ENCODE results near the gene CD79A. TPM values are rescaled to one million over a fixed set of nuclear protein-coding genes. Genes with fewer than 3 reads are reported as not detected.

CD79A gene
- total RNA-seq, 1 donor from 2014 or later = not detected

DNA sequence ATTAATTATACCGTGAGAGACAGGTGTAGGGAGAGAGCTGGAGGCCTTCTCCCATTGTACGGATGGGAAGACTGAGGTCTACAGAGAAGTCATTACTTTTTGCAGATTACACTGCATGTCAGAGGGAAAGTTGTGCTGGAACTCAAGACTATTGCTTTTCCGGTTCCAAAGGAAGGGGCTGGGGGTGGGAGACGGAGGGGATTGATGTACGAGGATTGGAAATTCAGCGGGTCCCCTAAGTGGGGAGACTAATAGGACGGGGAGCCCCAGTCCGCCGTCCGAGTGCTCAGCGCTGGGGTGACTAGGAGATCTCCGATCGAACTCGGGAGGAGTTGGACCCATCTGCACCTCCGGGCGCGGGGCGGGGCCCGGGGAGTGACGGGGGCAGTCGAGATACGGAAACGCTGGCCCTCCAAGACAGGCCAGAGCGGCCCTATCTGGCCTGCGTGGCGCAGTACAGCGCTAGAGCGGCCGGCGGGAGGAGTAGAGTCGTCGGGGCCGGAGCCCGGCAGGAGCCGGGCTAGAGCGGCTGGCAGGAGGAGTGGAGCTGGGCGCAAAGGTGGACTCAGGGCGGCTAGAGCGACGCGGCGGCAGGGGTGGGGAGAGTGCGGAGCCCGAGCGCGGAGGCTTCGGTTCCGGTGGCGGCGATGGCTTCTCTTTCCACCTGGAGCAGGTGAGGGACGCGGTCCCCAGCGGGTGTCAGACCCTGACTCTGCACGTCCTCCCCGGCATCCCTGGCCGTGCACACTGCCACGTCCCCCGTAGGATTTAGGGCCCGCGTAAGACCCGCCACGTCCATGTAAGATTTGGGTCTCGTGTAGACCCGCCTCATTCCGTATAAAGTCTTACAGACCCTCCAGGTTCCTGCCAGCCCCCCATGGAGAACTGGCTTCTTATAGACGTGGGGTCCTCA, 7.0 kb downstream of the CD79A start:
- peak; percentile 52 for DNase-seq (ENCODE audit: low read depth)
- peak overlapping the region; percentile 98 for H3K4me3 ChIP-seq (ENCODE audit: low read depth, low read length)
- peak; percentile 9 for TF ChIP-seq CTCF (conservative IDR thresholded peaks at IDR 0.05; ENCODE audit: low read depth, low read length)

GRCh38 chr19:41886761-41887710, 10.0 kb downstream of the CD79A start:
- TF ChIP-seq CTCF (conservative IDR thresholded peaks at IDR 0.05; ENCODE audit: low read depth, low read length) = no peak
- no peak for DNase-seq (ENCODE audit: low read depth)
- H3K4me3 ChIP-seq (ENCODE audit: low read depth, low read length) = no peak overlapping the region

DNA sequence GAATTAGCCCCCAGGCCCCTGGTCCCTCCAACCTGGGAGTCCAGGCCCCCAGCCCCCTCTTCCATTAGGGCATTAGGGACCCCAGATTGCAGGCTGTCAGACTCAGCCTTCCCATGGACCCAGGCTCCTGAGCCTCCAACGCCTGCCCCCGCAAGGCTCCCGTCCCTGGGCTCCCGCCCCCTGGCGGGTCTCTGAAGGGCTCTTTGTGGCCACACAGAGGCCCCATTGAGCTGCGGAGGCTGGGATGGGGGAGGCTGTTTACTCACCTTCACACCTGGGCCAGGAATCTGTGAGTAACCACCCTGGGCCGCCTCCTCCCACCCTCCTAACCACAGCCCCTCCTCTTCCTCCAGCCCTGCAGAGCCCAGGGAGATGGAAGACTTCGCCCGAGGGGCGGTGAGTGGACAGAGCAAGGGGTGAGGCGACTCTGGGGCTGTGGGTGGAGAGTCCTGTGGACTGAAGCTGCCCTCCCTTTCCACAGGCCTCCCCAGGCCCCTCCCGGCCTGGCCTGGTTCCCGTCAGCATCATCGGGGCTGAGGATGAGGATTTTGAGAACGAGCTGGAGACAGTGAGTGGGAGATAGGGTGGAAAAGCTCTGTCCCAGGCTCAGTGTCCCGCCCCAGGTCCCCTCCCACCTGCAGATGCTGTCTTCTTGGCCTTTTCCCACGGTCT, 10.8 kb downstream of the CD79A start:
- TF ChIP-seq CTCF (conservative IDR thresholded peaks at IDR 0.05; ENCODE audit: low read depth, low read length) = peak; percentile 14
- DNase-seq (ENCODE audit: low read depth) = no peak
- H3K4me3 ChIP-seq (ENCODE audit: low read depth, low read length) = no peak overlapping the region

DNA sequence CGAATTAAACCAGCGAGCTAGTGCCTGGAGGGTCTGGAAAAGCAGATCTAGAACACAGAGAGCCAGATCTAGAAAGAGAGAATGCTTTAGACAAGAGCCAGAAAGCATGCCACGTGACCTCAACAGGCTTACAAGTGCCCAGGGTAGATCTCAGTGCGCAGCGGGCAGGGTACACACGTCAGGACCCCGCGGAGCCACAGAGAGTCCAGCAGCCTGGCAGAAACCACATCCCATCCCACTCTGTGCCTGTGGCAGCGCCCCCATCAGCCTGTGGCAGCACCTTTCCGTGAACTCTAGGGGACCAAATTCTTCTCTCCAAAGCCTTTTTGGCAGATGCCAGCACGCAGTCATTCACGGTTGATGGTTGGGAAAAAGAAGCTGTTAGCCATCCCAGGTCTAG, 11.8 kb downstream of the CD79A start:
- TF ChIP-seq CTCF (conservative IDR thresholded peaks at IDR 0.05; ENCODE audit: low read depth, low read length) = no peak
- DNase-seq (ENCODE audit: low read depth) = no peak
- no peak overlapping the region for H3K4me3 ChIP-seq (ENCODE audit: low read depth, low read length)

DNA sequence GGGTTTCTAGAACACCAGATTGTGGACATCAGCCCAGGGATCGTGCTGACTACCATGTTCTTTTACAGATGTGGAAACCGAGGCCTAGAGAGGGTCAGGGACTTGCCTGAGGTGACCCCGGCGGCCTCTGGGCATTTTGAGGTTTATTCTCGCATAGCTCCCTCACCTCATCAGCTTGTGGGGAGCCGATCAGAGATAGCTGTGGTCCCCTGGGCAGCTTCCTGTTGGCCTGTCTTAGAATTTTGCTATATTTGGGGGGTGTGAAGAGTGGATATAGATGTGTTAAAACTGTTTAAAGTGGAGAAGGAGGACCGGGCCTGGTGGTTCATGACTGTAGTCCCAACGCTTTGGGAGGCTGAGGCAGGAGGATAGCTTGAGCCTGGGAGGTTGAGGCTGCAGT, 12.8 kb downstream of the CD79A start:
- H3K4me3 ChIP-seq (ENCODE audit: low read depth, low read length) = no peak overlapping the region
- no peak for DNase-seq (ENCODE audit: low read depth)
- no peak for TF ChIP-seq CTCF (conservative IDR thresholded peaks at IDR 0.05; ENCODE audit: low read depth, low read length)

- TF ChIP-seq CTCF (conservative IDR thresholded peaks at IDR 0.05; ENCODE audit: low read depth, low read length) = no peak
- H3K4me3 ChIP-seq (ENCODE audit: low read depth, low read length) = no peak overlapping the region
- DNase-seq (ENCODE audit: low read depth) = no peak
Observed at GRCh38 chr19:41890936-41891335, 13.9 kb downstream of the CD79A start.
